ENCODE data around the gene NDUFAB1. TPM values are rescaled to one million over a fixed set of nuclear protein-coding genes. Genes with fewer than 3 reads are reported as not detected.

NDUFAB1 gene
- total and polyA plus RNA-seq, 2 of the 13 experiments (the other 11 are each of a cell fraction or from before 2014, with no cell fraction given): 221 to 601 TPM

DNA sequence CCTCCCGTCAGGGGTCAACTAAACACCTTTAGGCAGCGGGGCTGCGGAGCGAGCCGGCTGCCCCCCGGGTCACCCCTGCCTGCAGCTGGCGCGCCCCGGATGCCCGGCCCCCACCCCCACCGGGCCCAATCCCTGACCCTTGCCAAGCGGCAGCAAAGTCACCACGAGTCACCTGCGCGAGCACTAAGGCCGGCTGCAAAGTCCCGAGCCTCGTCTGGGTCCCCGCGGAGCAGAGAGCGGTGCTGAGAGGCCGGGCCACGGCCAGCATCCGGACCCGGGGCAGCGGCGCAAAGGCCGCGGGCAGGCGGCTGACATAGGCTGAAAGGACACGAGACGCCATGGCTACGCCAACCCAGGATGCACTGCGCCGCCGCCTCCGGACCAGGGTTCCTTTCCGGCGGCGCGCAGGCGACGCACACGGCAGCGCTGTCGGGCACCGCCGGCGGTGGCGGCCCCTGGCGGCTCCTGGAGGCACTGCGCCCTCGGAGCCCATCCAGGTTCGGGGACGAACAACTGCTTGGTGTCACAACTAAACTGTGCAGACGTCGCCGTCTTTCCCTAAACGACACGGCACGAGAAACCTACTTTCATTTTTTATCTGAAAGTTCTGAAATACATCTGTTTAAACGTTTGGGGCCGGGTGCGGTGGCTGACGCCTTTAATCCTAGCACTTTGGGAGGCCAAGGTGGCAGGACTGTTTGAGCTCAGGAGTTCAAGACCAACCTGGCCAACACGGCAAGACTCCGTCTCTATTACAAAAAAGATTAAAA, at the start of gene NDUFAB1 (continued):
- TF ChIP-seq, protein P1, sequence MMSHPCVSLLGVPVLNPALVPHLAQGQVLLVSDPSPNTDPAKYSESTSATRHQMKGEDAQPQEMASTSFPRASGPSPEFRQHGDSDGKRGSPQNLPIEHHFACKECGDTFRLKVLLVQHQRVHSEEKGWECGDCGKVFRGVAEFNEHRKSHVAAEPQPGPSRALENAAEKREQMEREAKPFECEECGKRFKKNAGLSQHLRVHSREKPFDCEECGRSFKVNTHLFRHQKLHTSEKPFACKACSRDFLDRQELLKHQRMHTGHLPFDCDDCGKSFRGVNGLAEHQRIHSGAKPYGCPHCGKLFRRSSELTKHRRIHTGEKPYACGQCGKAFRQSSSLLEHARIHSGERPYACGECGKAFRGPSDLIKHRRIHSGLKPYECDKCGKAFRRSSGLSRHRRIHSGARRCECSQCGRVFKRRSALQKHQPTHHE (CRISPR knock-in tag; IDR thresholded peaks at IDR 0.05; ENCODE audit: borderline replicate concordance): peak; percentile 97
- peak; percentile 98 for TF ChIP-seq ZNF724P (CRISPR knock-in tag; IDR thresholded peaks at IDR 0.05; ENCODE audit: borderline replicate concordance)
- peak; percentile 79 for TF ChIP-seq ESRRA (CRISPR knock-in tag; IDR thresholded peaks at IDR 0.05; ENCODE audit: low read depth)
- peak; percentile 99 for TF ChIP-seq SPEN (CRISPR knock-in tag; IDR thresholded peaks at IDR 0.05; ENCODE audit: low read depth)
- TF ChIP-seq, protein P2, sequence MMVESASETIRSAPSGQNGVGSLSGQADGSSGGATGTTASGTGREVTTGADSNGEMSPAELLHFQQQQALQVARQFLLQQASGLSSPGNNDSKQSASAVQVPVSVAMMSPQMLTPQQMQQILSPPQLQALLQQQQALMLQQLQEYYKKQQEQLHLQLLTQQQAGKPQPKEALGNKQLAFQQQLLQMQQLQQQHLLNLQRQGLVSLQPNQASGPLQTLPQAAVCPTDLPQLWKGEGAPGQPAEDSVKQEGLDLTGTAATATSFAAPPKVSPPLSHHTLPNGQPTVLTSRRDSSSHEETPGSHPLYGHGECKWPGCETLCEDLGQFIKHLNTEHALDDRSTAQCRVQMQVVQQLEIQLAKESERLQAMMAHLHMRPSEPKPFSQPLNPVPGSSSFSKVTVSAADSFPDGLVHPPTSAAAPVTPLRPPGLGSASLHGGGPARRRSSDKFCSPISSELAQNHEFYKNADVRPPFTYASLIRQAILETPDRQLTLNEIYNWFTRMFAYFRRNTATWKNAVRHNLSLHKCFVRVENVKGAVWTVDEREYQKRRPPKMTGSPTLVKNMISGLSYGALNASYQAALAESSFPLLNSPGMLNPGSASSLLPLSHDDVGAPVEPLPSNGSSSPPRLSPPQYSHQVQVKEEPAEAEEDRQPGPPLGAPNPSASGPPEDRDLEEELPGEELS (CRISPR knock-in tag; IDR thresholded peaks at IDR 0.05): peak; percentile 83
- TF ChIP-seq PHF20 (CRISPR knock-in tag; IDR thresholded peaks at IDR 0.05): peak; percentile 99
- TF ChIP-seq FOXA1 (IDR thresholded peaks at IDR 0.05): no peak
- TF ChIP-seq FOXA1 (CRISPR knock-in tag; IDR thresholded peaks at IDR 0.05): peak; percentile 67
- TF ChIP-seq MIER3 (CRISPR knock-in tag; IDR thresholded peaks at IDR 0.05; ENCODE audit: borderline replicate concordance): peak; percentile 94
- peak; percentile 90; the same call in 1 of the 2 replicates for TF ChIP-seq NFE2L1 (CRISPR knock-in tag; IDR thresholded peaks at IDR 0.05; ENCODE audit: borderline replicate concordance)
- no peak for TF ChIP-seq NFE2L2 (IDR thresholded peaks at IDR 0.05; ENCODE audit: low read length)
- TF ChIP-seq TGIF2 (CRISPR knock-in tag; IDR thresholded peaks at IDR 0.05): peak; percentile 92; the same call in 1 of the 2 replicates
- TF ChIP-seq, protein P3, sequence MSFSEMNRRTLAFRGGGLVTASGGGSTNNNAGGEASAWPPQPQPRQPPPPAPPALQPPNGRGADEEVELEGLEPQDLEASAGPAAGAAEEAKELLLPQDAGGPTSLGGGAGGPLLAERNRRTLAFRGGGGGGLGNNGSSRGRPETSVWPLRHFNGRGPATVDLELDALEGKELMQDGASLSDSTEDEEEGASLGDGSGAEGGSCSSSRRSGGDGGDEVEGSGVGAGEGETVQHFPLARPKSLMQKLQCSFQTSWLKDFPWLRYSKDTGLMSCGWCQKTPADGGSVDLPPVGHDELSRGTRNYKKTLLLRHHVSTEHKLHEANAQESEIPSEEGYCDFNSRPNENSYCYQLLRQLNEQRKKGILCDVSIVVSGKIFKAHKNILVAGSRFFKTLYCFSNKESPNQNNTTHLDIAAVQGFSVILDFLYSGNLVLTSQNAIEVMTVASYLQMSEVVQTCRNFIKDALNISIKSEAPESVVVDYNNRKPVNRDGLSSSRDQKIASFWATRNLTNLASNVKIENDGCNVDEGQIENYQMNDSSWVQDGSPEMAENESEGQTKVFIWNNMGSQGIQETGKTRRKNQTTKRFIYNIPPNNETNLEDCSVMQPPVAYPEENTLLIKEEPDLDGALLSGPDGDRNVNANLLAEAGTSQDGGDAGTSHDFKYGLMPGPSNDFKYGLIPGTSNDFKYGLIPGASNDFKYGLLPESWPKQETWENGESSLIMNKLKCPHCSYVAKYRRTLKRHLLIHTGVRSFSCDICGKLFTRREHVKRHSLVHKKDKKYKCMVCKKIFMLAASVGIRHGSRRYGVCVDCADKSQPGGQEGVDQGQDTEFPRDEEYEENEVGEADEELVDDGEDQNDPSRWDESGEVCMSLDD (CRISPR knock-in tag; IDR thresholded peaks at IDR 0.05; ENCODE audit: borderline replicate concordance): 0 out of 2 replicates have a peak, but pooled peaks have one; percentile 40
- no peak; the same call in 1 of the 2 replicates for TF ChIP-seq ZNF549 (CRISPR knock-in tag; IDR thresholded peaks at IDR 0.05)
- TF ChIP-seq KDM1A (CRISPR knock-in tag; IDR thresholded peaks at IDR 0.05): peak; percentile 56
- TF ChIP-seq ZNF331 (CRISPR knock-in tag; IDR thresholded peaks at IDR 0.05): peak; percentile 93
- no peak for TF ChIP-seq FOXP1 (IDR thresholded peaks at IDR 0.05)
- no peak; the same call in 1 of the 2 replicates for TF ChIP-seq FOXP1 (CRISPR knock-in tag; IDR thresholded peaks at IDR 0.05)
- TF ChIP-seq NCOA2 (CRISPR knock-in tag; IDR thresholded peaks at IDR 0.05): no peak; the same call in 1 of the 2 replicates
- TF ChIP-seq ZNF232 (CRISPR knock-in tag; IDR thresholded peaks at IDR 0.05; ENCODE audit: borderline replicate concordance): peak; percentile 96; the same call in 1 of the 2 replicates
- peak; percentile 94 for TF ChIP-seq EED (CRISPR knock-in tag; IDR thresholded peaks at IDR 0.05)
- no peak for TF ChIP-seq NFE2 (CRISPR knock-in tag; IDR thresholded peaks at IDR 0.05)
- TF ChIP-seq, protein P4, sequence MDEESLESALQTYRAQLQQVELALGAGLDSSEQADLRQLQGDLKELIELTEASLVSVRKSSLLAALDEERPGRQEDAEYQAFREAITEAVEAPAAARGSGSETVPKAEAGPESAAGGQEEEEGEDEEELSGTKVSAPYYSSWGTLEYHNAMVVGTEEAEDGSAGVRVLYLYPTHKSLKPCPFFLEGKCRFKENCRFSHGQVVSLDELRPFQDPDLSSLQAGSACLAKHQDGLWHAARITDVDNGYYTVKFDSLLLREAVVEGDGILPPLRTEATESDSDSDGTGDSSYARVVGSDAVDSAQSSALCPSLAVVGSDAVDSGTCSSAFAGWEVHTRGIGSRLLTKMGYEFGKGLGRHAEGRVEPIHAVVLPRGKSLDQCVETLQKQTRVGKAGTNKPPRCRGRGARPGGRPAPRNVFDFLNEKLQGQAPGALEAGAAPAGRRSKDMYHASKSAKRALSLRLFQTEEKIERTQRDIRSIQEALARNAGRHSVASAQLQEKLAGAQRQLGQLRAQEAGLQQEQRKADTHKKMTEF (CRISPR knock-in tag; IDR thresholded peaks at IDR 0.05): peak; percentile 99
- peak; percentile 70; the same call in 1 of the 2 replicates for TF ChIP-seq ZNF12 (CRISPR knock-in tag; IDR thresholded peaks at IDR 0.05)

All from HepG2 (cell line).